Measurements from ENCODE around the gene CLCN3.
"Not testable (repeated sequence)": the region's sequence is repeated elsewhere in the genome, so short reads cannot be mapped to it uniquely, and the experiment has no call there.

The CLCN3 gene

DNA sequence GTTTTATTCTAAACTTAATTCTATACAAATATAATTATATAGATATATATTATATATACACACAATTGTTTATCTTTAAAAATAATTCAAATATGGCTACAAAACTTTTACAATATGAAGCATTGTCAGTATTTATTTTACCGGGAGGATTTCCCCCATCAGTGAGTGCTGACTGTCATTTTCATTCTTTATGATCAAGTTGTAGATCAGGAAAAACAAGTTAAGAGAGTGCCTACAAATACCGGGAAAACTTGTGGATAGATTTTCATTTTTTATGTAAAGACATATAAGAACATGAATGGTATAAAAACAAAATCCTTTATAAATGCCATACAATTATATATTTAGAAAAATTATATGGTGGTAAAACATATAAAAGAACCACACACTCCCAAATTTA, 37.8 kb downstream of the CLCN3 start:
- DNase-seq, result no peak

DNA sequence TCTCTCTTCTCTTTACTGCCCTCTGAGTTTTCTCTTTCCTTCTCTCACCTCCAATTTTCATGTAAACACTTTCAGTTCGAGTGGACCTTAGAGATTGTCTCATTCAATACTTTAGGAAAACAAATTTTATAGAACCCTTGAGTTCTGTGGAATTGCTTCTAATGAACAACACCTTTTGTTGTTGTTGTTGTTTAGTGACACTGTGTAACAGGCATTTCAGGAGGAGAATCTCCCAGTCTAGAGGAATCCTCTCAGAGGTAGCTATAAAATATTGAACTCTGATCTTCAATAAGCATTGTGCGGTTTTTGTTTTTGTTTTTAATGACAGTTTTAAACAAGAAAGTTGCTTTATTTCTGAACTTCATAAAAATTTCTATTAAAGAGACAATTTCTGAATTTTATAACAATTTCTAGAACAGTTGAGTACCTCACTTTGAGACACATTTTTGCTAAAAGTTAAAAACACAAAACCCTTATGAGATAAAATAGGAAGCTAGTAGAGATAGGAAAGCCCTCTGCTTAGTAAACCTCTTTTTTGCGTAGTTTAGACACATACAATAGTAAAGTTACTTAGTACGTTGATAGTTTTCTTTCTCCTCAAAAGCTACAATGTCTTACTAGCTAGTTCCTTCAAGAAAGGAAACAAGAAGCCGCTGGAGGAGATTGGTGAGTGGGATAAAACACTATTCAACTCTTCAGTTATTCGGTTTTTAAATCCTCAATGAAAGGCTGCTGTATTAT, 38.8 kb downstream of the CLCN3 start:
- no peak for DNase-seq

DNA sequence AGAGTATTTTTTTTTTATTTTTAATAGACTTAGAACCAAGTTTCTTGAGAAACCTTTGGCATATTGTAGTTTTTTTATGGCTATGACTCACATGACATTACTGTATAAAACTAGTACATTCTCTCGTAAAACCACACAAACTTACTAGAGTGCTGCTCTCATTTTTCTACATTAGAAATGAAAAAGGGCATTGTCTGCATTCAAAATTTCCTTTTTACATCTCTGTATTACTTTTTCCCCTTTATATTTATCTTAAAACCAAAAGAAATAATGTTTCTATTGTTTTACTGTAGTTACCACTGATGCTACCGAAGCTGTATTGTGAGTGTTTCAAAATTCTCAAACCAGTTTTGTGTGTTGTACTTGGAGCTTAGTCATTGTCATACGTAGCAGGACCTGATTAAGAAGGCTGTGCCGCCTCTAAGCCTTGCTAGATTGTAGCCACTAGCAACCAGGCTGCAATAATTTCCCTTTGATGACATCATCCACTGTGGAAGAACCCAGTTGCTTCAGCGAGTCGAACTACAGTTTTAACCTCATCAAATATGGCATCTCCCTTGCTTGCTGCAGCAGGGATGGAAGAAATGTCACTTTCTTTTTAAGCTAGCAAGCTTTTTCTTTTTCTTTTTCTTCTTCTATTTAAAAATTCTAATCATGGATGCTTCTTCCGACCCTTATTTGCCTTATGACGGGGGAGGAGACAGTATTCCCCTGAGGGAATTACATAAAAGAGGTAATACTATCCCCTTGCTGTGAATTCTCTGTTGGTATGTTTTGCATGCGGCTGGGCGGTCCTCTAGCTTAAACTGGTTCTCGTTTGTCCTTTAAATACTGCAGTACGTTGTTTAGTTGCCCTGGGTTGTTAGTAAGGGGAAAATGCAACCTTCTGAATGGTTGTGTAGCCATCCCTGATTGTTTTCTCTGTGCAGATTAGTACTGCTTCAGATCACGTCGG, 39.6 kb downstream of the CLCN3 start:
- peak; percentile 3 to 34 (median 18) for DNase-seq

DNA sequence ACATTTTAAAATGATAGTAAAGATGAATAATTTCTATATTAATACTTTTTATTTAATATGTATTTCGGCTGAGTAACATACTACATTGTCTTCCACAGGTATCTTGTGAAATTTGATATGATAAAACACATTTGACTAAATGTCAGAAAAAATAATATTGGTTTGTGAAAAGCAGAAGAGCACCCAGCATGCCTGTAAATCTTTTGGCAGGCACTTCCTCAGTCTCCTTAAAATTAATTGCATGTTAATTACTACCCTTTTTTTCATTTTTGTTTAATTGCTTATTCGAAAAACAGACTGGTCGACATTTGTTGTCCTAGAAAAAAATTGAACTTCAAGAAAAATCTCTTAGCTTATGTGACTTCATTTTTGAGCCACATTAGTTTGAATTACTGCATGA, 40.6 kb downstream of the CLCN3 start:
- DNase-seq, result no peak

DNA sequence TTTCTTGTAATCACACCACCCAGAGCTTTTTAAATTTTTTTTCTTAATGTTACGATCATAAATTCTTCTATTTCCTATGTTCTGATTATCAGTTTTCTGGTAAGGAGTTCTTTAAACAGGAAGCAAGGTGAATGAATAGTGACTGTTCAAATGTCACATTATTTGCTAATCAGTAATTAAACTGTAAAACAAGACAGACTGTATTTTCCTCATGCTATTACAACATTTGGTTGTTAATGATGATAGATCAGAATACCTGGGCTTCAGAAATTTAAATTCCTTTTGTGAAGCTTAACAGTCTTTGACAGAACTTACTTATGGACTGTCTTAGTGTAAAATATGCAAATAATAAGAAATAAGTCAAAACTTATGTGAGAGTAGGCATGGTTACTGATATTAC, 41.4 kb downstream of the CLCN3 start:
- DNase-seq, result no peak

DNA sequence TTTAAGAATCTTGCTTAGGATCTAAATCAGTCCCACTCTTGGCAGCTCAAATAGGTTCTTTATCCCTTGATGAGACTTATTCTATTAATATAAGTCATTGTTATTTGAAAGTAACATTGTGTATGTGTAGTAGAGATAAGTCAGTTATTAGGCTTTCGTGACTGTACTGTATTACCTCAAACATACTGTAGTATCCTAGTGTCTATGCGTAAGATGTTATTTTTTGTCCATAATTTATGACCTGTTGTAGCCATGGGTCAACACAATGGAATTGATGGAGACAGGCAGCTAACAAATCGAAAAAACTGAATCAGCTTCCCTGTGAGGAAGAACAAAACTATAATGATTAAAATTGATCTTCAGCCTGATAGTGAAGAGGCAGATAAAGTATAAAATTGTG, 41.8 kb downstream of the CLCN3 start:
- DNase-seq, result no peak

DNA sequence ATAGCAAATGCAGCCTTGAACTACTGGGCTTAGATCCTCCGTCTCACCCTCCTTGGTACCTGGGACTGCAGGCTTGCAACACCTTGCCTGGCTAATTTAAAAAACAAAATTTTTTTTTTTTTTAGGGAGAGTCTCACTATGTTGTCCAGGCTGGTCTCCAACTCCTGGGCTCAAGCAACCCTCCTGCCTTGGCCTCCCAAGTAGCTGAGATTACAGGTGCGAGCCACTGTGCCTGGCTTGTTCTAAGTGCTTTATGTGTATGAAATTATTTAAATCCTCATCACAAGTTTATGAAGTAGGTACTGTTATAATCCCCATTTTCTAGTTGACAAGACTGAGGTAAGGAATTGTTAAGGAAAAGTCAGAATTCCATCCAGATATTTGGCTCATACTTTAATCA, 43.0 kb downstream of the CLCN3 start:
- DNase-seq, result no peak

DNA sequence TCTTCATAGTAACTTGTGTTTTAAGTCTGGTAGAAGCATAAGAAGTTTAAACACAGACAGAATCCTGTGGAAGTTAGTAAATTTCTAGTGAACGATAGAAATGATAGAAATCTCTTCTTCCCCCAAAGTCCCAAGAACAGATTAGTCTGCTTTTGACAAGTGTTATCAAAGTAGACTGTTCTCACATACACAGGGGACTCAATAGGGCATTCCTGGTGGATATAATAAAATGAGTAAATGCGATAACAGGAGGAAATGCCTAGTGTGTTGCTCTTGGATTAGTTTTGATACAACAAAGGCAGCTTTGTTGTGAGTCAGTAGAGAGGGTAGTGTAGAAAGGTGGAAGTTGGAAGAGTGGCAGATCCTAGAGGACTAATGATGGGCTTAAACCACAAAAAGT, 43.5 kb downstream of the CLCN3 start:
- DNase-seq, result no peak

DNA sequence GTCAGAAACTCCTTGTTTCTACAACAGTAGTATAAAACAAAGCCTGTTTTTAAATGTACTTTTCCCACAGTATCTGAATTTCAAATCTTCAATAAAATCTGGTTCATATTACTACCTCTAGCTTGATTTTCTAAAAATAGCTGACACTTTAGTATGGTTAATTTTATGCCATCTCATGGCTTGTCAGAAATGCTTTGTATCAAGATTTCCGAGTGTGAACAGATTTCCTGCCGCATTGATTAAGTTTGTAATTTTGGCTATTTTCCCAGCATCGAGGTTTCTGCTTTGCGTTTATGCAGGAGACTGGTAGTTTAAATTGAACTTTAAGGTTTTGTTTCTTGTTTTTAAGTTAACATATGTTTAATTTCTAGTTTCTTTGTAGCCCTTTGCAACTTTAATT, 44.2 kb downstream of the CLCN3 start:
- no peak for DNase-seq

DNA sequence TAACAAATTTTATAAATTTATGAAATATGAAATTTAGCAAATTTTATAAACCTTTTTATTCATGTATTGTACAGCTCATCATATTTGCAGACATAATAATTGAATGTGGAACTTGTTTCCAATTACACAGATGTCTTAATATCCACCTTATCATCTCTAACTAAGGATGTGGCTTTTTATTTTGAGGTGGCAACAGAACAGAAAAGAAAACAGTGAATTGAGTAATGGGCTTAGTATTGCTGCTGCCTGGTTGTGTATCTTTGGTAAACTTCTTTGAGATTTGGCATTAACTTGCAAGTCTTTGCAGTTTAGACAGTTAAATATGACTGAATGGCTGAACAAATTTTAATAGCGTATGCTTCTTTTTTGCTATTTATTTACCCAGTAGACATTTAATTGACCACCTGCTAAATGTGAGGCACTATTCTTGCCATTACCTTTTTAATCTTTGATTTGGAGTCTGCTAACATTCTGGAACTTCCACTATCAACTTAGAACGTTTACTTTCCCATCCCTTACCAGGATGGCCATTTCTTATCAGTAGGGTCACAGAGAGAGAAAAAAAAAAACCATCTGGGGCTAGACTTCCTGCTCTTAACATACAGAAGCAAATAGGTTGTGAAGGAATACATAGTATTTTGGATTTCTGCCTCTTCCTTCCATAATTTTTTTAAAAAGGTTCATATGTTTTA, 44.8 kb downstream of the CLCN3 start:
- DNase-seq, result no peak

DNA sequence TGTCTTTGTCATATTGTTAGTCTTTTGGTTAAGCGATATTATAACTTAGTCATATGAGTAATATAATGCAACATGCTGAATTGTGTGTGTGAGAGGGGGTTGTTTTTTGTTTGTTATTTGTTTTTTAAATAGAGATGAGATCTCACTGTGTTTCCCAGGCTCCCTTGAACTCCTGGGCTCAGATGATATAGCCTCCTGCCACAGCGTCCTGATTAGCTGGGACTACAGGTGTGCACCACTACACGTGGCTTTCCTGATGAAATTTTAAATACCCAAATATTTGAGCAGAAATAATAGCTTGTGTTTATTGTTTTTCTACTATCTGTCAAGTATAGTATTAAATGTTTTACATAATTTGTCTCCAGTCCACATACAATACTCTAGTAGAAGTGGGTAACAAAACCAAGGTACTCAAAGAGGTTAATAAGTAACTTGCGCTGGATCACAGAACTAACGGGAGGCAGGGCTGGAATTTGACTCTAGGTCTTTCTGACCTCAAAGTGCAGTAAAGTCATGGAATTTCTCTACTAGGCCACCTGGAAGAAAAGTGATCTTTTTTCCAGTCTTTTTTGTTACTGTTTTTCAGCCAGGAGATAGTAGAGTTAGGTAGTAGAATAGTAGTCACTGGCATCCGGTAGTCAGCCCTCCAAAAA, 47.8 kb downstream of the CLCN3 start:
- no peak for DNase-seq

DNA sequence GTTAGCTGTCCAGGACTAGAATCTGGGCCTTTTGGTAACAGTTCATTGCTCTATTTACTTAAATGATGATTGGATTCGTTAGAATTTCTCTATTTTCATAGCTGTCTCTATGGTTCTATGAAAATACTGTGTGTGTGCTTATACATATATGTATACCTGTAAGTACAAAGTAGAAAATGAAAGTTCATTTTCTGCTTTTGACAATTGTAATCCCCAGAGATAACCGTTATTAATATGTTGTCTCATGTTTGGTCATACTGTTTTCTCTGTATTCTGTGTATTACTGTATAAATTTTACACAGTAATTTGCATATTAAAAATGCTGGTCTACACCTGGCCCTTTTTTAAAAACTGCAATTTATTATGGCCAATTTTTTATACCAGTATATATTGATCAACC, 55.4 kb downstream of the CLCN3 start:
- no peak for DNase-seq

DNA sequence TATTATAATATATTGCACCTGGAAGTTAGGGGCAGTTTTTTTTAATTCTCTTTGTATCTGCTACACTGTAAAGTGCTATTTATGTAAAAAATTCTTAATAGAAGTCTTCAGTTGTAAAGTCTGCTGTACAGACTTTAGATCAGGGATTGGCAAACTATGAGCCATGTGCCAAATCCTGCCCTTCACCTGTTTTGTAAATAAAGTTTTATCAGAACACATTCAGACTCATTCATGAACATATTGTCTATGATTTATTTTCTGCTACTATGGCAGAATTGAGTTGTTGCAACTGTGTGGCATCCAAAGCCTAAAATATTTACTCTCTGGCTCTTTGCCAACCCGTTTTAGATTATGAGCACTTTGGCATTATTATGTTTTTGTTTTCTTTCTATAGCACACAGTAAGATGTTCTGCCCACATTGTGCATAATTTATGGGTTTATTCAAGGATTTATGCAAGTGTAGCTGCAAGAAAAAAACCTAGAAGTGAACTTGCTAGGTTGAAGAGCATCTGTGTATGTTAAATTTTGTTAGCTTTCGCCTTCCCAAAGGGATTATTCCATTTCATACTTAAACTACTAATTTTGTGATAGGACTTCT, 56.9 kb downstream of the CLCN3 start:
- DNase-seq, result no peak

DNA sequence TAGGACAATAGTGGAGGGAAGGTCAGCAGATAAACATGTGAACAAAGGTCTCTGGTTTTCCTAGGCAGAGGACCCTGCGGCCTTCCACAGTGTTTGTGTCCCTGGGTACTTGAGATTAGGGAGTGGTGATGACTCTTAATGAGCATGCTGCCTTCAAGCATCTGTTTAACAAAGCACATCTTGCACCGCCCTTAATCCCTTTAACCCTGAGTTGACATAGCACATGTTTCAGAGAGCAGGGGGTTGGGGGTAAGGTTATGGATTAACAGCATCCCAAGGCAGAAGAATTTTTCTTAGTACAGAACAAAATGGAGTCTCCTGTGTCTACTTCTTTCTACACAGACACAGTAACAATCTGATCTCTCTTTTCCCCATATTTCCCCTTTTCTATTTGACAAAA, 58.1 kb downstream of the CLCN3 start:
- not testable (repeated sequence) for DNase-seq

DNA sequence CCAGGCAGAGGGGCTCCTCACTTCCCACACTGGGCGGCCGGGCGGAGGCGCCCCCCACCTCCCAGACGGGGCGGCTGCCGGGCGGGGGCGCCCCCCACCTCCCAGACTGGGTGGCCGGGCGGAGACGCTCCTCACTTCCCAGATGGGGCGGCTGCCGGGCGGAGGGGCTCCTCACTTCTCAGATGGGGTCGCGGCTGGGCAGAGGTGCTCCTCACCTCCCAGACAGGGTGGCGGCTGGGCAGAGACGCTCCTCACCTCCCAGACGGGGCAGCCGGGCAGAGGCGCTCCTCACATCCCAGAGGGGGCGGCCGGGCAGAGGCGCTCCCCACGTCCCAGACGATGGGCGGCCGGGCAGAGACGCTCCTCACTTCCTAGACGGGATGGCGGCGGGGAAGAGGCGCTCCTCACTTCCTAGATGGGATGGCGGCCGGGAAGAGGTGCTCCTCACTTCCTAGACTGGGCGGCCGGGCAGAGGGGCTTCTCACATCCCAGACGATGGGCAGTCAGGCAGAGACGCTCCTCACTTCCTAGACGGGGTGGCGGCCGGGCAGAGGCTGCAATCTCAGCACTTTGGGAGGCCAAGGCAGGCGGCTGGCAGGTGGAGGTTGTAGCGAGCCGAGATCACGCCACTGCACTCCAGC, 58.7 kb downstream of the CLCN3 start:
- not testable (repeated sequence) for DNase-seq

DNA sequence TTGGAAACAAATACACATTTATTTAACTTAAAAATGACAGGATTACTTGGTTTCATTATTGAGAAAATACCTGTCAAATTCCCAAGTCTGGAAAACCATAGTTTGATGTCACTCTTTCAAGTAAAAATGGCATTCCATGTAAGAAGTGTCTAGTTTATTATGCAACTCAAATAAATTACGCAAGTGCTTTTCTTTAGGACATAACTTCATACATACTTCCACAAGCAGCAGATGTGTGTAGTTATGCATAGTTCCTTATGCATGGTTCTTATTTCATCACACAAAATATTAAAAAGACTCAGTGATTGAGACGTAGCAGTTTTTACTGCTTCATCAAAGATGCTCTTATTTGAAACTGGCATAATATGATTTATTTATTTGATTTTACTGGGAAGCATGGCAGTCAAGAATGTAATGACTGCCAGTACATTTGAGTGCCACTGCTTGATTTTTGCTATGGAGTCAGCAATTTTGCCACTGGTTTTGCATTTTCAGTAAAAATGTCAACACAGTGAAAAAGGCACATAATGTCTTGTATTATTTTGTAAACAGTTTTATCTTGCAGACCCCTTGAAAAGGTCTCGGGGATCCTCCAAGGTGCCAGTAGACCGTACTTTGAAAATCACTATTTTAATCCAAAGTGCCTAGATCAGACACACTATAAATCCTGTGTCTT, 62.1 kb downstream of the CLCN3 start:
- no peak for DNase-seq

DNA sequence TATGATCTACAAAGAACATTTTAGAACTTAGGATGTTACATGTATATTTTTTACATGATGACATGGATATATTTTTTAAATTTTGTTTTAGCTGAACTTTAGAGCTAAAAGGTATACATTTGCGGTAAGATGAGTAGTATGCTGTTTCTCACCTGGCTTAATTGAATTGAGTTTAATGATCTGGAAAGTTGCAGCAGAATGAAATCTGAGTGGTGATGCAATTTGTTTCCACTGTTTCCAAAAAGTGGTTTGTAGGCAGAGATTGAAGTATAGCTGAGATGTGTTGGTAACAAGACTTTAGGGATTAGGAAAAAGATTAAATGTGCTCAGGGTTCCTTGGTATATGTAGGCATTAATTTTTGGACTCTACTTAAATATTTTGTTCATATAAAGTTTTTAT, 69.3 kb downstream of the CLCN3 start:
- no peak for DNase-seq

DNA sequence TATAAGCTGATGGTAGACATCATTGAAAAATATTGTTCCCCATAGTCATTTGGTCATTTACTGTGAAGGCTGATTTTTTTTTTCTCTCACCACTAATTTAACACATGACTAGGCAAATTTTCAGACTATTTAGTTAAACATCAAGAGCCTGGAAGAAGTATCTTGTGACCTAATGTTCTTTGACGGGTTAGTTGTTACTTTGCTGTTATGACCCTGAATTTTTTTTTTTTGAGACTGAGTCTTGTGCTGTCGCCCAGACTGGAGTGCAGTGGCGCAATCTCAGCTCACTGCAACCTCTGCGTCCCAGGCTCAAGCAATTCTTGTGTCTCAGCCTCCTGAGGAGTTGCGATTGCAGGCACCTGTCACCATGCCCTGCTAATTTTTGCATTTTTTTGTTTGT, 70.4 kb downstream of the CLCN3 start:
- DNase-seq, result no peak

DNA sequence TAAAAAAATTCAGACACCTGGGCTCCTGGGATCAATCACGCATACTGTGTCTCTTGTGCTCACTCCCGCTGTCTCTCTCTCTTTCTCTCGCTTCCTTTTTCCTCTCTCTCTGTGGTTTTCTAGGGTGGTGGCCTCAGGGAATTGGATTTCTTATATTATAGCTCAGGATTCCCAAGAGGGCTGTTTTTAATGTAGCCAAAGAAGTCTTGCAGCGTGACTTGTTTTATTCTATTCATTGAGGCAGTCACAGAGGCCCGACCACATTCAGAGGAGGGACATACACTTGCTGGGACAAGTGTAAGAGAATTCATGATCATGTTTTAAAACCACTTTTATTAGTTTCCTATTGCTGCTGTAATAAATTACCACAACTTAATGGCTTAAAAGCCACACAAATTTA, 78.0 kb downstream of the CLCN3 start:
- DNase-seq, result no peak

DNA sequence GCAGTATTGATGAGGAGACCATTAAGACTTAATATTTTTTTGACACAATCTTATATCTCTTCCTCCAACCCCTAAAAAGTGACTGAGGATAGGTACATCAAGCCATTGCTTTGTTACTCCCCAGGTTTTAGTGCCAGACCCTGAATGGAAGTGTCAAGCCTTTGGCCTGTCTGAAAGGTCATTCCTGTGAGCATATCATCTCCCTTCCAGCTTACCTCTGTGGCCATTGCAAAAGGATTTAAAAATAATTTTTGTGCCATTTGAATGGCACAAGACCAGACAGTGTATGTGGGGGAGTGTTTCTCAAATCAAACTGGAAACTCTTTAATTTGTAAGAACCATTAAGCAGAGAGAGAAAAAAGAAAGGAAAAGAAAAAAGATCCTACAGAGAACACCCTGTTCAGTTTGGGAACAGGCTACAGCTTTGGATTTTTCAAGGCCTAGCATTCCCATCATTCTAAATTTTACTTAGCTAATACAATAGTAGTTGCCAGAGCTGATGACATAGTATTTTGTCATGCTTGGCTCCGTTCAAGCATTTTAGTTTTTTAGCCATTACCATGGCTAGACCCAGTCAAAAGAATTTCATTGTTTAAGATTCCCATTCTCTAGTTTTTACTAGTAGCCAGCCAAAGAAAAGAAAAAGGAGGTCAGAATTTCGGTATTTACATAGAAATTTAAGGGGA, 87.7 kb downstream of the CLCN3 start:
- DNase-seq, result no peak

DNA sequence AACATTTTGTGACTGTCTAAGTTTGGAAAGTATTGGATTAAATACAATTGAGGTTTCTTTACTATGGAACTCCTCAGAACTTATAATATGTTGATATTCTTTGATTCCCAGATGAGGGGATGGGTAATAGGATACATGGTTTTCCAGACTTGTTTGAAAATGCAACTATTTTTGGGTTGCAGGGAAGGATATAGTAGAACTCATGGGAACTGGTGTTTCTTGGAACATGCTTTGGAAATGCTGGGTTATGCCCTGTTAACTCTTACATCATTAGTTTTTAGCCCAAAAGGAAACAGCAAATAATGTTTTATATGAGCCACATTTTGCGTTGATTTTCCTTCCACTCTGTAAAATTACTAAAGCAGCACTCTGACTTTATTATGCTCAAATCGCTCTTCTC, 95.4 kb downstream of the CLCN3 start:
- no peak for DNase-seq

All from activated CD4-positive, CD25-positive, alpha-beta regulatory T cell (primary cell).